Tibial nerve (tissue), 4 donors: Measurements from ENCODE around the gene TLX1. TPM values are rescaled to one million over a fixed set of nuclear protein-coding genes. Genes with fewer than 3 reads are reported as not detected.
A peak's percentile ranks its signal among the peaks of the same experiment; 100 is the strongest.

ENCODE experiments used
- DNase-seq, 2 donors: peaks; one replicate each; pipeline ENCODE4 v3.0.0-alpha.2; 2019; ENCODE audit warnings: low spot score in 2 of 2
- H3K27ac ChIP-seq, 4 donors: fragments of 200-600 bp; sonication (generic) in 3 of 4; one replicate each; pipeline ENCODE4 v1.5.1; 2017 to 2019; ENCODE audit warnings: mild to moderate bottlenecking in 1 of 4
- H3K27me3 ChIP-seq, 2 donors: fragments of 200-600 bp; sonication (generic) in 1 of 2; one replicate each; pipeline versions ENCODE4 v1.5.1 to v1.6.0; 2017 to 2019
- H3K36me3 ChIP-seq, 3 donors: fragments of 200-600 bp; sonication (generic); one replicate each; pipeline ENCODE4 v1.5.1; 2018 to 2019
- H3K4me1 ChIP-seq, 4 donors: fragments of 200-600 bp; sonication (generic) in 3 of 4; one replicate each; pipeline ENCODE4 v1.5.1; 2017 to 2019
- H3K4me3 ChIP-seq, 4 donors: fragments of 200-600 bp; sonication (generic) in 3 of 4; one replicate each; pipeline ENCODE4 v1.5.1; 2017 to 2019; ENCODE audit warnings: mild to moderate bottlenecking in 1 of 4, moderate library complexity in 1 of 4
- H3K9me3 ChIP-seq, 4 donors: fragments of 200-600 bp; sonication (generic) in 3 of 4; one replicate each; pipeline ENCODE4 v1.5.1; 2017 to 2019
- EP300 ChIP-seq, 2 donors: sonication (generic); formaldehyde crosslinking; IDR thresholded peaks; one replicate each; pipeline ENCODE4 v1.6.1; 2017; ENCODE audit warnings: antibody characterized with exemption in 2 of 2, mild to moderate bottlenecking in 1 of 2
- POLR2A ChIP-seq, 2 donors: fragments of 450-650 bp; IDR thresholded peaks; one replicate each; pipeline ENCODE4 v1.6.1; 2017; ENCODE audit warnings: antibody characterized with exemption in 2 of 2, mild to moderate bottlenecking in 2 of 2, moderate library complexity in 2 of 2
- WGBS, 2 donors: methylation state at CpG; one replicate each; pipeline ENCODE4 v1.1.5; 2018; 5-methylcytosine and 5-hydroxymethylcytosine counted together
- total RNA-seq, 4 donors: library from RNA; depleted of rRNA; stranded (reverse); fragments of >200 nt; gene quantifications; one replicate each; pipeline ENCODE4 v1.1.0, GENCODE V29; 2016
- TF ChIP-seq, protein P1 (sequence below), 5 experiments: fragments of 200-600 bp in 3 of 5; fragments of 450-650 bp in 2 of 5; sonication (generic) in 3 of 5; IDR thresholded peaks; one replicate each; pipeline ENCODE4 v1.5.1; 2016 to 2019; ENCODE audit warnings: antibody characterized with exemption in 5 of 5, mild to moderate bottlenecking in 3 of 5, moderate library complexity in 2 of 5

TLX1 gene
- total RNA-seq, 4 donors from 2014 or later, result not detected

GRCh38 chr10:101161494-101162299 lies 30.6 kb downstream of the TLX1 start:
- Histone ChIP-seq H3K4me1 (peaks cover 0 to 7% (median 0%) of the 10 kb centered on the region in 4 donors), H3K36me3 (no peaks in the 10 kb centered on the region), H3K4me3 (peak overlapping the region in 2 of 4 donors; percentile 18 to 19), H3K9me3 (no peaks in the 10 kb centered on the region), H3K27ac (no peak overlapping the region), H3K27me3 (peaks cover 0 to 66% of the 10 kb centered on the region in 2 donors)
- peak; percentile 44 to 64 for DNase-seq
- no peak for TF ChIP-seq POLR2A (IDR thresholded peaks at IDR 0.05)
- TF ChIP-seq, protein P1, sequence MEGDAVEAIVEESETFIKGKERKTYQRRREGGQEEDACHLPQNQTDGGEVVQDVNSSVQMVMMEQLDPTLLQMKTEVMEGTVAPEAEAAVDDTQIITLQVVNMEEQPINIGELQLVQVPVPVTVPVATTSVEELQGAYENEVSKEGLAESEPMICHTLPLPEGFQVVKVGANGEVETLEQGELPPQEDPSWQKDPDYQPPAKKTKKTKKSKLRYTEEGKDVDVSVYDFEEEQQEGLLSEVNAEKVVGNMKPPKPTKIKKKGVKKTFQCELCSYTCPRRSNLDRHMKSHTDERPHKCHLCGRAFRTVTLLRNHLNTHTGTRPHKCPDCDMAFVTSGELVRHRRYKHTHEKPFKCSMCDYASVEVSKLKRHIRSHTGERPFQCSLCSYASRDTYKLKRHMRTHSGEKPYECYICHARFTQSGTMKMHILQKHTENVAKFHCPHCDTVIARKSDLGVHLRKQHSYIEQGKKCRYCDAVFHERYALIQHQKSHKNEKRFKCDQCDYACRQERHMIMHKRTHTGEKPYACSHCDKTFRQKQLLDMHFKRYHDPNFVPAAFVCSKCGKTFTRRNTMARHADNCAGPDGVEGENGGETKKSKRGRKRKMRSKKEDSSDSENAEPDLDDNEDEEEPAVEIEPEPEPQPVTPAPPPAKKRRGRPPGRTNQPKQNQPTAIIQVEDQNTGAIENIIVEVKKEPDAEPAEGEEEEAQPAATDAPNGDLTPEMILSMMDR (IDR thresholded peaks at IDR 0.05), result peak; percentile 78 to 93 (median 92)
- WGBS, 2 donors, result 2 to 4% methylated on average over 20 of the region's 20 CpGs

DNA sequence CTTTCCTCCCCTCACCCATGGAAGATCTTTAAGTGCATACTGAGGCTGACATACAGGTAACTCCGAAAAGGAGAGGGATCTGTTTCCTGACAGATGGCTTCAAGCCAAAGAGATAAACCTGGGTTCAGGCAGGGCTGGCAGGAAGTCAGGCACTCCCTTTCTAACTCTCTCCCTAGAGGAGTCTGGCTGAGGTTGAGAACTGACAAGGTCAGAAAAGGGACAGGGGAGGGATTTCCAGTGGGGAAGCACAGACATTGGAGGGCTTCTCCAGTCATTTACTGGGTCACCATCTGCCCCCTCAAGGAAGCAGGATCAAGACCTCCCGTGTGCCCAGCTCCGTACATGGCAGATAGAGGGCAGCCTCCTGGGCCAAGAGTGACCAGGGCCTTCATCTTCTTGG lies 31.6 kb downstream of the TLX1 start:
- H3K27me3 ChIP-seq, result peaks cover 0 to 66% of the 10 kb centered on the region in 2 donors

DNA sequence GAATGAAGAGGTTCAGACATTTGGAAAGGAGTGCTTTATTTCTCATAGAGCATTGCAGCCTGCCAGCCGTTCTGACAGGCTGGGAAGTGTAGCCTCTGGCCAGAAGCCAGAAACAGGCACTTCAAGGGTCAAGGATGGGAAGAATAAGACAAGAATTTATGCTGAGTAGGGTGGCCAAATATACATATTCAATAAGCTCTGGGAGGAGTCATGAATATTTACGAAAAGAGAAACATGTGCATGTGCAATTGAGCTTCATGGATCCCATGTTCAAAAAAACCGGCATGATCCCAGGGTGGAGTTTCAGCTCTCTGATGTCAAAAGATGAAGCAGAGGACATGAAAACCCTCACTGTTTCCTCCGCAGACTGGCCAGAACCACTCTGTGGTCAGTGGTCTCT lies 32.9 kb downstream of the TLX1 start:
- TF ChIP-seq, protein P1 (IDR thresholded peaks at IDR 0.05), result no peak
- no peak for TF ChIP-seq POLR2A (IDR thresholded peaks at IDR 0.05)
- TF ChIP-seq EP300 (IDR thresholded peaks at IDR 0.05), result no peak
- Histone ChIP-seq H3K27me3 (peaks cover 0 to 58% of the 10 kb centered on the region in 2 donors), H3K36me3 (no peaks in the 10 kb centered on the region), H3K4me1 (peaks cover 0 to 7% (median 0%) of the 10 kb centered on the region in 4 donors), H3K9me3 (peaks cover 0 to 4% (median 0%) of the 10 kb centered on the region in 4 donors), H3K27ac (no peak overlapping the region), H3K4me3 (no peak overlapping the region)
- WGBS, 2 donors, result 34 to 40% methylated on average over 4 of the region's 4 CpGs
- no peak for DNase-seq

More for the DNA sequence above, 31.6 kb downstream of the TLX1 start:
- Histone ChIP-seq H3K4me3 (no peak overlapping the region), H3K4me1 (peaks cover 0 to 7% (median 0%) of the 10 kb centered on the region in 4 donors), H3K36me3 (no peaks in the 10 kb centered on the region), H3K9me3 (no peaks in the 10 kb centered on the region), H3K27ac (no peak overlapping the region)
- 55% methylated on average over 3 of the region's 3 CpGs for WGBS, 2 donors
- TF ChIP-seq EP300 (IDR thresholded peaks at IDR 0.05), result no peak
- no peak for TF ChIP-seq POLR2A (IDR thresholded peaks at IDR 0.05)
- TF ChIP-seq, protein P1 (IDR thresholded peaks at IDR 0.05), result no peak
- no peak for DNase-seq

- TF ChIP-seq POLR2A (IDR thresholded peaks at IDR 0.05) (no peak), EP300 (IDR thresholded peaks at IDR 0.05) (no peak)
- Histone ChIP-seq H3K4me1 (peaks cover 0 to 7% (median 0%) of the 10 kb centered on the region in 4 donors), H3K27me3 (peaks cover 0 to 56% of the 10 kb centered on the region in 2 donors), H3K4me3 (no peak overlapping the region), H3K36me3 (no peaks in the 10 kb centered on the region), H3K27ac (no peak overlapping the region), H3K9me3 (peaks cover 0 to 7% (median 0%) of the 10 kb centered on the region in 4 donors)
- WGBS, 2 donors, result 38 to 57% methylated on average over 3 of the region's 3 CpGs
- no peak for DNase-seq
Observed at GRCh38 chr10:101165736-101166135, 34.6 kb downstream of the TLX1 start.

- no peaks in the 10 kb centered on the region for H3K36me3 ChIP-seq
- TF ChIP-seq, protein P1 (IDR thresholded peaks at IDR 0.05), result no peak
- TF ChIP-seq EP300 (IDR thresholded peaks at IDR 0.05) (no peak), POLR2A (IDR thresholded peaks at IDR 0.05) (no peak)
- 88 to 98% methylated on average over 2 of the region's 2 CpGs for WGBS, 2 donors
- peaks cover 0 to 7% (median 0%) of the 10 kb centered on the region in 4 donors for H3K9me3 ChIP-seq
- no peak overlapping the region for H3K4me3 ChIP-seq
- DNase-seq, result no peak
- H3K27me3 ChIP-seq, result peaks cover 0 to 56% of the 10 kb centered on the region in 2 donors
- no peak overlapping the region for H3K27ac ChIP-seq
- H3K4me1 ChIP-seq, result peaks cover 0 to 7% (median 0%) of the 10 kb centered on the region in 4 donors
Observed at GRCh38 chr10:101166430-101166829, 35.3 kb downstream of the TLX1 start.
